HG03469 (cell line): ENCODE results near the gene CLEC2A.
"Not testable (repeated sequence)": the region's sequence is repeated elsewhere in the genome, so short reads cannot be mapped to it uniquely, and the experiment has no call there.

Experiments
- ATAC-seq: cut with Tn5 transposase; IDR thresholded peaks from one replicate; pipeline ENCODE4 v1.9.1; 2021; ENCODE audit warnings: mild to moderate bottlenecking, moderate library complexity, moderate number of reproducible peaks; ENCODE audit not compliant: unreplicated experiment

Gene CLEC2A

DNA sequence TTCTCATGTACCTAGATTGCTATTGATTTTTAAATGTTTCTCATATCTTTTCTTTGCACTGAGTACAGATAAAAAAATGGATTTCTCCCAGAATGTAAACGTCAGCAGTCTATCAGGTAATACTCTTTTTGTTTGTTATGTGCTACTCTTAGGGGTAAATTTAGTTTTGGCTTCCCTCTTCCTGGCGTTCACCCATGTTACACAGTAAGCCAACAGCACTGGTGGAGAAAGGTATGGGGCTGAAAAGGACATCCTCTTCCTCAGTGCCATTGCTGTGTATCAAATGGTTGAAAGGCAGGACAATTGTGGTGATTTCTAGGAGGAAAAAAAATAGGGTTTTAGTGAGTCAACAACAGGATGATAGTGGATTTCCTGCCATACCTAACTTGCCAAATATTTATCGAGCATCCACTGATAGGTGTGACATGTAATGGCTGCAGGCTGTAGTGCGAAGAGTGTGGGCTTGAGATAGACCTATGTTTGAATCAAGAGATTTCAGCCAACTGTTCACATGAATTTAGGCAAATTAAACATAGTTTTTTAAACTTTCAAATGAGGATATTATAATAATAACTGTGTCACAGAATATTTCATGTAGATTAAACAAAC is 43.4 kb downstream of the CLEC2A start:
- no peak for ATAC-seq

DNA sequence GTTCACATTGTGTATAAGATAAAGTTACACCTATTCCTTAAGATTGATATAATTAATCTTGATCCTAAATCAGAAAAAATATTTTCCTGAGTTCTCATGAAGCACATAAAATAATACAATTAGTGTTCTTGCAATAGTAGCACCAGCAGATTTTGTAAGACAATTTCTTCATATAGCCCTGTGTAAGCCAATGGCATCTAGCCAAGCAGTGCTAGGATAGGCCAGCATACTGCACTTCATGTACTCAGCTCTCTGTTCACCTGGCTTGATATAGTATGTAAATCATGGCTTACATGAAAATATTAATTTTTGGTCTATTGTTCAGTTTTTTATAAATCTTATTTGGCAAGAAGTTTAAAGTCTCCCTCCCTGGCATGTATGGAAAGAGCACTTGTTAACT is 49.0 kb downstream of the CLEC2A start:
- no peak for ATAC-seq

DNA sequence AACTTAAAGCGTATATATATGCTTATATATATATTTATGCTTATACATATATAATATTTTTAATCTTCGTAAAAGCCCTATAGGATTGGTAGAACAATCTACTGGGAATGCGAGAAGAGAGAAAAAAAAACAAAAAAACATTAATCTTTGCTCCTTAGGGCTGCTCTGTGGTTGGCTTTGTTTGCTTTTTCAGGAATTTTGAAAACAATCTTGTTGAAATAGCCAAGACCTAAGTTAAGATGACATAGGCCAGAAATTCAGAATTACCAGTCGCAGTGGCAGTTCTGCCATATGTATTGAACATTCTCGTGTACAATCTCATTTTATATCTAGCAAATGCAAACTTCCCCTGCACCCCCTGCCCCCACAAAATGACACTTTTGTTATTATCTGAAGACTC is 50.2 kb downstream of the CLEC2A start:
- ATAC-seq = no peak

DNA sequence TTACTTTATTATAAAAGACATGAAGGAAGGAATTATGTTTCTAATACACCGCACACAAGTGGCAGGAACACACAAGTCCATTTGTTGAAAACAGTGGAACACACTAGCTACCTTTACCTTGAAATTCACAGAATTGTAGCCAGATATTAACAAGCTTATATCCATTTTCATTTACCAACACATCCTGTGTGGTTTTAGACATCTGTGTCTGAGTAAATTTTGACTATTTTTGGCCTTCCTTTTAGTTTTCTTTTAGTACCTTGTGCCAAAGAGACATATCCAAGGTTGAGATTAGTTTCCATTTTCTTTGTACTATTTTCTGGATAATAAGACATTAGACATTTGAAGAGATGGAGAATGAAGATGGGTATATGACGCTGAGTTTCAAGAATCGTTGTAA is 50.9 kb downstream of the CLEC2A start, which contains the start of gene KLRF2:
TSS of gene KLRF2 (plus strand) at position 244 of the 400 bp plus-strand sequence. CDS start at position 351, 107 bp downstream.
- no peak for ATAC-seq

DNA sequence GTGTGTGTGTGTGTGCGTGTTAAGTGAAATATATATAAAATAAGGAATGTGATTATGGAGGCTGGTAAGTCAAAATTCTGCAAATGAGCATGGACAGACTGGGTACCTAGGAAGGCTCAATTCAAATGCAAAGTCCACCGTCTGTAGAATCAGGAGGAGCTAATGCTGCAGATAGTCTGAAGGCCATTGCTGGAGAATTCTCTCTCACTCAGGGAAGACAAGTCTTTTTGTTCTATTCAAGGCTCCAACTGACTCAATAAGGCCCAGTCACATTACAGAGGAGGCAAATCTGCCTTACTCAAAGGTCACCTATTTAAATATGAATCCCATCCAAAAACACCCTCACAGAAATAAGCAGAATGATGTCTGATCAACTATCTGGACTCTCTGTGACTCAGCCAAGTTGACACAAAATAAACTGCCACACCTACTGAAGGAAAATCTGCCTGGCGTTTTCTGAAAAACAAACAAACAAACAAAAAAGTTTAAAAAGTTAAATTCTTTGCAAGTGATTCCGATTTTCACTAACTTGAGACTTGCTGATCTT is 51.6 kb downstream of the CLEC2A start:
- no peak for ATAC-seq

DNA sequence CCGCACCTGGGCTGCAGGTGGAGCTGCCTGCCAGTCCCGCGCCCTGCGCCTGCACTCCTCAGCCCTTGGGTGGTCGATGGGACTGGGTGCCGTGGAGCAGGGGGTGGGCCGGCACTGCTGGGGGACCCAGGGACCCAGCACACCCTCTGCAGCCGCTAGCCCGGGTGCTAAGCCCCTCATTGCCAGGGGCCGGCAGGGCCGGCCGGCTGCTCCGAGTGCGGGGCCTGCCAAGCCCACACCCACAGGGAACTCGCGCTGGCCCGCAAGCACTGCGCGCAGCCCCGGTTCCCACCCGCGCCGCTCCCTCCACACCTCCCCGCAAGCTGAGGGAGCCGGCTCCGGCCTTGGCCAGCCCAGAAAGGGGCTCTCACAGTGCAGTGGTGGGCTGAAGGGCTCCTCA is 56.0 kb downstream of the CLEC2A start:
- not testable (repeated sequence) for ATAC-seq

DNA sequence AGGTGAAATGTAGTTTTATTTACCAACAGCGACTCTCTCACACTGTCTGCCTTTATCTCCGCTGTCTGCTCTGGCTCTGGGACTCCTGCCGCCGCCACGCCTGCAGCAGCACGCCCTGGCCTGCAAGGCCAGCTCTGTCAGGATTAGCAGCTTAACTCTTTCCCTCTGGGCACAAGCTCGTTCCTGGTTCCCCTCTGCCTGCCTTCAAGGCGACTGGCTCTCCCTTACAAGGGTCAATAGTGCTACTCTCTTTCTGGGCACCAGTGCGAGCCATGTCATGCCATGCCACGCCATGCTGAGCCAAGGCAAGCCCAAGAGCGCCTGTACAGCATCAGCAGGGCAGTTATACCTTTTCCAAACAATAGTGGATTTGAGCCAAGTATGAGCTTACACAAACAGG is 59.4 kb downstream of the CLEC2A start:
- ATAC-seq = no peak

DNA sequence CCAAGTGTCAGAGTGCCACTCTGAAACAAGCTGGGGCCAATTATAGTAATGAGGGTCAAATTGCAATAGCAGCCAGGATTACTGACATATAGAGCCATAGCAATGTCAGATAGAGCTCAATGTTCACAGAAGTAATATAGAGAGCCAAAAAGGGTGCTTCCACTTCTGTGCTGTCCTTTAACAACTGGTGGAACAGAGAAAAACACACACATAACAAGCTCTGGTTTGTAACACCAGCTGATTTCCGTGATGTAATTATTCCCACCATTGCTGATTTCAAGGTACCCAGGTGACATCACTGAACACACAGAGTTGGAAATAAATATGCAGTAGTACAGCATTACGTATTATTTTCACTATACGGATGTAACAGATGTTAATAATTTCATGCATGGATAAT is 60.0 kb downstream of the CLEC2A start:
- ATAC-seq = no peak

DNA sequence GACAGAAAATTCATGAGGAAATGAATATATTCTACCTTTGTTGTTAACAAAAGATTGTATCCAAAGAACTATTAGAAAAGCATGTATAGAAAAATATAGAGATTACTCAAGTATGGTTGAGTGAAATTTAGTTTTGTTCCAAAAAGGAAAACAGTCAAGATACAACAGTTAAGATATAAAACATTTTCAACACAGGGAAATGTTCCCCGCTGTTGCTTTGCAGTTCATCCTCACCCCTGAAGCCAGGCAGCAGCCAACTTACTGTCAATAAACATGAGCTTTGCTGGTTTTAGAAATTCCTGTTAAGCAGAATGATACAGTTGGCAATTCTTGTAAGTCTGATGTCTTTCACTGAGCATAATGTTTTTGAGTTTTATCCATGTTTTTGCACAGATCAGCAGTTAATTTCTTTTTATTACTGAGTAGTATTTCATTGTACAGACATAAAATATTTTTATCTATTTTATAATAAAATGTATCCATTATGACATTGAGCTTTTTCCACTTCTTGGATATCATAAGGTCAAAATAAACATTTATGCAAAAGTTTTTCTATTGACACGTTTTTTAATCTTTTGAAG is 61.8 kb downstream of the CLEC2A start:
- no peak for ATAC-seq

DNA sequence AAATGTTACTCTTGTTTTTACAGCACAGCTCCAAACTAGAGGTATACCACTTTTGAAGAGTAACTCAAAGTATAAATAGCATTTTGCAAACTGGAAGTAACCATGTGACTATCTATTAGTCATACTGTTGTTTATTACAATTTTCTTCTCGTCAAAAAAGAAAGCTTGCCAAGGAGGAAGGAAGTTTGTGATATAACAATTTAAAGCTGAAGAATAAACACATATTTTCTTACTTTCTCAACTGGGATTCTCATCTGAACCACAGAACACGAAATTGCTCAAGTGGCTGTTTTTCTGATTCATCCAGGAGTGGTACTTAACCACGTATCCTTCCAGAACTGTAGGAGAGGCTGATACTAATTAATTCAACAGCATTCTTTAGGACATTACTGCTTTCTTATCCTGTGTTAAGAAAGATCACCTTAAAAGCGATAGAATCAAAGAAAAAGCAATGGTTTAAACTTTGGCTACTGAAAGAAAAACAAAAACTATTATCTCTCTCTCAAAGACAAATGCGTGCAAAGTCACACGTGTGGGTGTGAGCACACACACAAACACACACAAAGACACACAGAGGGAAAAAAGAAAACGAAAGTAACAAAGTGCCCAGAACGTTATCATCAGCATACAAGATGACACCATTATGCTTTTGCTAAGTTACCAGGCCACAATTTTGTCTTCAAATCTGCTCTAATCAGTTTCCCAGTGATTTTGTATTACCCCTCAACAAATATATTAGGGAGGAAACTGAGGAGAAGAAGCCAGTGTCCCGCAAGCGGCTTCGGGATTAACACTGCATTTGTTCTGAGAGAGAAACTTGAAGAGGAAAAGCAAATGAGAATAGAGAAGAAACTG is 62.6 kb downstream of the CLEC2A start, which contains the start of gene CLEC2B:
TSS of gene CLEC2B (minus strand) at position 48 of the 855 bp plus-strand sequence.
- ATAC-seq = no peak

DNA sequence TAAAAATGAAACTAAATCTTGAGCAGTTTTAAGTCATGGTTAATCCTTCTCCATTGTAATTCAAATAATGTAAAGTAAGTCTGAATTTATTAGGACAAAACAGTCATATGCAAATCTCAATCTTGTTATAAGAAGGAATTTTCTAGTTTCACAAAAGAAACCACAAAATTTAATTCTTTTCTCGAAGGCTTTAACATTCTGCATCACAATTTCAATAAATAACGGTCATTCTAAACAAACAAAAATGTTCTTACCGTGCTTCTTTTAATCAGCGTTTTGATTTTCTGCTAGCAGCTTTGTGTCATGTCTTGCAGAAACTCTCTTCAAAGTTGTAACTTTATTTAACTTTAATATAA is 63.2 kb downstream of the CLEC2A start:
- ATAC-seq = no peak

DNA sequence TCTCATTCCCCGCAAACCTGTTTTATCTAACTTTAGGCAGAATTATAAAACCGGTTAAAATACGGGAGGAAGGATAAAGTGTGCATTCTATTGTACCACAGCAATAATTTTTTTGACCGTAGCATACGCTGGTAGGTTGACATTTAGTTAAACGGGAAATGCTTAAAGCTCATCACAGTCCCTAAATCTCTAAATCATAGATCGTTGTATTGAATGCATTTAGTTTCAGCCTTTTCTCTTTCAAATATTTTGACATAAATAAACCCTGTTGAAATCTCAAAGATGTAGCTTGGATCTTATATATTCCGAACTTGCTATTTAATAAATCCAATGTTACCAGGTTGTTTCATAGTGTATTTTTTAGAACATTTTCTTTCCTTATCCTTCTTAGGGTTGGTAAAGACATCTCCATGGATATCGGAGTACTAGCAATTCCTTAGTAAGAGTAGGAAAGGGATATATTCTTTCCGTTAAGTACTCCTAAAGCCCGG is 63.8 kb downstream of the CLEC2A start:
- ATAC-seq = no peak

DNA sequence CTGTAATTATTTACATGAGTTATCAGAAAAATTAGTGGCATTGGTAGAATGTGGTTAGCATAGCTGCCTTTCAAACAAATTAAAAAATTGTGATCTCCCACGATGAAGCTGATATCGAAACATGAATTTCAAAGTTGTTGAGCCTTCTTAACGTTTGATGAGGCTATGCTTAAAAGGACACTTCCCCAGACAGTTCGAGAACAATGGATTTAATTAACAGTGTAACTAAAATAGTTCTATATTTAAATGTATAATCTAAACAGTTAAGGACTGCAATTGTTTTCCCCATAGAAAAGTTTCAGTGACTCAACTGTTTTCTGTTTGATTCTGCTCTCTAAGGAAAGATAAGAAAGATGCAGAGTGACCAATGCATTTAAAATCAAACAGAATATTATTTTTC is 64.6 kb downstream of the CLEC2A start:
- ATAC-seq = no peak

DNA sequence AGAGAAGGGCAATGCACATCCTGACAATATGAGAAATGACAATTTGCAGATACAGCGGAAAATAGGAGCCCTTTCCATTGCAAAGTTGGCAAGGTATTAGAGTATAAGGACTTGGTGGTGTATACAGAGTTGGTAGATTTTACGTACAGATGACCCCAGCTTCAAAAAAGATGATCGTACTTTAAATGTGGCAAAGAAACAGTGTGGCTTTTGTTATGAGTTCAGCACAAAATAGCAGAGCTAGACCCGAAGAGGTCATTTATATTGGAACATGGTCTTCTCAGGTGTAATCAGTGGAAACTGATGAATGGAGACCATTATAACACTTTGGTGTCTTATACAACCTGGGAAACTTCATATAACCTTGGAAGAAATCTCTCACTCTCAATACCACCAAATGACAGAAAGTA is 65.3 kb downstream of the CLEC2A start:
- no peak for ATAC-seq

DNA sequence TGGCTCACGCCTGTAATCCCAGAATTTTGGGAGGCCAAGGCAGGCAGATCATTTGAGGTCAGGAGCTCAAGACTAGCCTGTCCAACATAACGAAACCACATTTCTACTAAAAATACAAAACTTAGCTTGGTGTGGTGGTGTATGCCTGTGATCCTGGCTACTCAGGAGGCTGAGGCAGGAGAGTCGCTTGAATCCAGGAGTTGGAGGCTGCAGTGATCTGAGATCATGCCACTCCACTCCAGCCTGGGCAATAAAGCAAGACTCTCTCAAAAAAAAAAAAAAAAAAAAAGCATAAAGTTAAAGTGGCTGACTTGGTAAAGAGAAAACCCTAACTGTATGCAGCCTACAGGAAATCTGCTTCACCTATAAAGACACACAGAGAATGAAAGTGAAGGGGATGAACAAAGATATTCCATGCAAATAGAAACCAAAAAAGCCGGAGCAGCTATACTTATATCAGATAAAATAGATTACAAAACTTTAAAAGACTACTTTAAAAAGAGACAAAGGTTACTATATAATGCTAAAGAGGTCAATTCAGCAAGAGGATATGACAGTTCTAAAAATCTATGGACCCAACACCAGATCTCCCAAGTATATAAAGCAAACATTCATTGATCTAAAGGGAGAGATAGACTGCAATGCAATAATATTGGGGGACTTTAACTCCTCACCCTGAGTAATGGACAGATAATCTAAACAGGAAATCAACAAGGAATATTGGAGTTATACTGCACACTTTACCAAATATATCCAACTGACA is 67.1 kb downstream of the CLEC2A start:
- ATAC-seq = no peak
